ENCODE measurements around the gene SLC30A7.

DNA sequence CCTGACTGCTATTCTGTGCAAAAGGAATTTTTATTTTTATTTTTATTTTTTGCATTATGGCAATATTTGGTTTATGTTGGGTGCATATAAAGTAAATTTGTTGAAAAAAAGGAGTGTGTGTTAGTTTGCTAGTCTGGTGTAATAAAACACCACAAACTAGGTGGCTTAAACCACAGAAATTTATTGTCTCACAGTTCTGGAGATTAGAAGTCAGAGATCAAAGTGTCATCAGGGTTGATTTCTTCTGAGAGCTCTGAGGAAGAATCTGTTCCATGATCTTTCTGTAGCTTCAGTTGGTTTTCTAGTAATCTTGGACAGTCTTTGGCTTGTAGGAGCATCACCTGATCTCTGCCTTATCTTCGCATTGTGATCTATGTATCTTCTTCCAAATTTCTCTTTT, 6.5 kb downstream of the SLC30A7 start:
- TF ChIP-seq, protein P1, sequence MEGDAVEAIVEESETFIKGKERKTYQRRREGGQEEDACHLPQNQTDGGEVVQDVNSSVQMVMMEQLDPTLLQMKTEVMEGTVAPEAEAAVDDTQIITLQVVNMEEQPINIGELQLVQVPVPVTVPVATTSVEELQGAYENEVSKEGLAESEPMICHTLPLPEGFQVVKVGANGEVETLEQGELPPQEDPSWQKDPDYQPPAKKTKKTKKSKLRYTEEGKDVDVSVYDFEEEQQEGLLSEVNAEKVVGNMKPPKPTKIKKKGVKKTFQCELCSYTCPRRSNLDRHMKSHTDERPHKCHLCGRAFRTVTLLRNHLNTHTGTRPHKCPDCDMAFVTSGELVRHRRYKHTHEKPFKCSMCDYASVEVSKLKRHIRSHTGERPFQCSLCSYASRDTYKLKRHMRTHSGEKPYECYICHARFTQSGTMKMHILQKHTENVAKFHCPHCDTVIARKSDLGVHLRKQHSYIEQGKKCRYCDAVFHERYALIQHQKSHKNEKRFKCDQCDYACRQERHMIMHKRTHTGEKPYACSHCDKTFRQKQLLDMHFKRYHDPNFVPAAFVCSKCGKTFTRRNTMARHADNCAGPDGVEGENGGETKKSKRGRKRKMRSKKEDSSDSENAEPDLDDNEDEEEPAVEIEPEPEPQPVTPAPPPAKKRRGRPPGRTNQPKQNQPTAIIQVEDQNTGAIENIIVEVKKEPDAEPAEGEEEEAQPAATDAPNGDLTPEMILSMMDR (CRISPR knock-in tag; IDR thresholded peaks at IDR 0.05) = no peak
- TF ChIP-seq, protein P2, sequence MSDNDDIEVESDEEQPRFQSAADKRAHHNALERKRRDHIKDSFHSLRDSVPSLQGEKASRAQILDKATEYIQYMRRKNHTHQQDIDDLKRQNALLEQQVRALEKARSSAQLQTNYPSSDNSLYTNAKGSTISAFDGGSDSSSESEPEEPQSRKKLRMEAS (IDR thresholded peaks at IDR 0.05) = no peak
- TF ChIP-seq NAIF1 (CRISPR knock-in tag; IDR thresholded peaks at IDR 0.05; ENCODE audit: borderline replicate concordance) (no peak), CCAR2 (optimal IDR thresholded peaks at IDR 0.05; ENCODE audit: low read depth, low read length) (no peak), ZNF274 (CRISPR knock-in tag; IDR thresholded peaks at IDR 0.05) (no peak), GABPA (IDR thresholded peaks at IDR 0.05; ENCODE audit: low read depth, low read length) (no peak), GABPA (CRISPR knock-in tag; IDR thresholded peaks at IDR 0.05; ENCODE audit: low read depth) (no peak), NPAS2 (CRISPR knock-in tag; IDR thresholded peaks at IDR 0.05; ENCODE audit: borderline replicate concordance) (no peak)
- TF ChIP-seq, protein P3, sequence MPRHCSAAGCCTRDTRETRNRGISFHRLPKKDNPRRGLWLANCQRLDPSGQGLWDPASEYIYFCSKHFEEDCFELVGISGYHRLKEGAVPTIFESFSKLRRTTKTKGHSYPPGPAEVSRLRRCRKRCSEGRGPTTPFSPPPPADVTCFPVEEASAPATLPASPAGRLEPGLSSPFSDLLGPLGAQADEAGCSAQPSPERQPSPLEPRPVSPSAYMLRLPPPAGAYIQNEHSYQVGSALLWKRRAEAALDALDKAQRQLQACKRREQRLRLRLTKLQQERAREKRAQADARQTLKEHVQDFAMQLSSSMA (CRISPR knock-in tag; IDR thresholded peaks at IDR 0.05) = no peak
- TF ChIP-seq, protein P4, sequence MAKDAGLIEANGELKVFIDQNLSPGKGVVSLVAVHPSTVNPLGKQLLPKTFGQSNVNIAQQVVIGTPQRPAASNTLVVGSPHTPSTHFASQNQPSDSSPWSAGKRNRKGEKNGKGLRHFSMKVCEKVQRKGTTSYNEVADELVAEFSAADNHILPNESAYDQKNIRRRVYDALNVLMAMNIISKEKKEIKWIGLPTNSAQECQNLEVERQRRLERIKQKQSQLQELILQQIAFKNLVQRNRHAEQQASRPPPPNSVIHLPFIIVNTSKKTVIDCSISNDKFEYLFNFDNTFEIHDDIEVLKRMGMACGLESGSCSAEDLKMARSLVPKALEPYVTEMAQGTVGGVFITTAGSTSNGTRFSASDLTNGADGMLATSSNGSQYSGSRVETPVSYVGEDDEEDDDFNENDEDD (CRISPR knock-in tag; IDR thresholded peaks at IDR 0.05; ENCODE audit: borderline replicate concordance) = no peak
